H9 (cell line): ENCODE data around the gene EFNA5. TPM values are rescaled to one million over a fixed set of nuclear protein-coding genes. Genes with fewer than 3 reads are reported as not detected.

Experiments
- DNase-seq: peaks from one replicate; pipeline ENCODE4 v3.0.0-alpha.2; 2017
- H2AFZ ChIP-seq: one replicate; pipeline ENCODE4 v1.6.1; 2013; ENCODE audit warnings: mild to moderate bottlenecking, low read length, control low read depth, moderate library complexity
- H2AK5ac ChIP-seq: 2 replicates; pipeline ENCODE4 v1.6.1; 2013; ENCODE audit warnings: low read length, control low read depth, mixed read lengths; ENCODE audit not compliant: insufficient read length
- H2BK120ac ChIP-seq: one replicate; pipeline ENCODE4 v1.6.1; 2013; ENCODE audit warnings: low read depth, mild to moderate bottlenecking, low read length, control low read depth, inconsistent platforms; ENCODE audit not compliant: poor library complexity, severe bottlenecking
- H2BK12ac ChIP-seq: 2 replicates; pipeline ENCODE4 v1.6.1; 2013; ENCODE audit warnings: low read length, control low read depth, mixed read lengths, low read depth; ENCODE audit not compliant: insufficient read length
- H2BK15ac ChIP-seq: 2 replicates; pipeline ENCODE4 v1.6.1; 2013; ENCODE audit warnings: low read depth, low read length, control low read depth
- H2BK20ac ChIP-seq: one replicate; pipeline ENCODE4 v1.6.1; 2013; ENCODE audit warnings: low read depth, mild to moderate bottlenecking, low read length, control low read depth, inconsistent platforms; ENCODE audit not compliant: poor library complexity, severe bottlenecking
- H2BK5ac ChIP-seq: 2 replicates; pipeline ENCODE4 v1.6.1; 2013; ENCODE audit warnings: low read length, control low read depth, mixed read lengths; ENCODE audit not compliant: insufficient read length
- H3K14ac ChIP-seq: 2 replicates; pipeline ENCODE4 v1.6.1; 2013; ENCODE audit warnings: low read length, control low read depth; ENCODE audit not compliant: insufficient read depth
- H3K18ac ChIP-seq: 2 replicates; pipeline ENCODE4 v1.6.1; 2013; ENCODE audit warnings: low read depth, mild to moderate bottlenecking, mixed read lengths, low read length, control low read depth; ENCODE audit not compliant: insufficient read length
- H3K23ac ChIP-seq: 2 replicates; pipeline ENCODE4 v1.6.1; 2013; ENCODE audit warnings: low read length, control low read depth, mixed read lengths, low read depth; ENCODE audit not compliant: insufficient read length
- H3K23me2 ChIP-seq: 2 replicates; pipeline ENCODE4 v1.6.1; 2013; ENCODE audit warnings: low read depth, mild to moderate bottlenecking, mixed read lengths, low read length, control low read depth; ENCODE audit not compliant: insufficient read length, poor library complexity, severe bottlenecking
- H3K27ac ChIP-seq: 2 replicates; pipeline ENCODE4 v1.5.1; 2013; ENCODE audit warnings: low read length, control low read depth, mixed read lengths, low read depth; ENCODE audit not compliant: insufficient read length
- H3K27me3 ChIP-seq: 2 replicates; pipeline ENCODE4 v1.6.1; 2013; ENCODE audit warnings: low read length, control low read depth, inconsistent platforms; ENCODE audit not compliant: insufficient read depth
- H3K4ac ChIP-seq: 2 replicates; pipeline ENCODE4 v1.6.1; 2013; ENCODE audit warnings: low read depth, mild to moderate bottlenecking, control low read depth, inconsistent platforms, low read length, moderate library complexity
- H3K4me1 ChIP-seq: 2 replicates; pipeline ENCODE4 v1.6.1; 2013; ENCODE audit warnings: low read length, control low read depth, inconsistent platforms; ENCODE audit not compliant: insufficient read depth
- H3K4me2 ChIP-seq: 2 replicates; pipeline ENCODE4 v1.6.1; 2013; ENCODE audit warnings: low read length, control low read depth, mixed read lengths; ENCODE audit not compliant: insufficient read length, insufficient read depth
- H3K56ac ChIP-seq: 2 replicates; pipeline ENCODE4 v1.6.1; 2013; ENCODE audit warnings: low read depth, mild to moderate bottlenecking, mixed read lengths, low read length, control low read depth; ENCODE audit not compliant: insufficient read length
- H3K79me1 ChIP-seq: 2 replicates; pipeline ENCODE4 v1.6.1; 2013; ENCODE audit warnings: low read depth, mild to moderate bottlenecking, moderate library complexity, low read length, control low read depth, inconsistent platforms; ENCODE audit not compliant: insufficient read depth, poor library complexity, severe bottlenecking
- H3K79me2 ChIP-seq: 2 replicates; pipeline ENCODE4 v1.6.1; 2013; ENCODE audit warnings: low read length, control low read depth, inconsistent platforms; ENCODE audit not compliant: insufficient read depth
- H3K9ac ChIP-seq: 2 replicates; pipeline ENCODE4 v1.6.1; 2013; ENCODE audit warnings: low read length, control low read depth, mixed read lengths; ENCODE audit not compliant: insufficient read length; ENCODE audit errors: extremely low read depth
- H3K9me3 ChIP-seq: one replicate; pipeline ENCODE4 v1.6.1; 2013; ENCODE audit warnings: low read depth, low read length, inconsistent platforms; ENCODE audit not compliant: control insufficient read depth
- H3T11ph ChIP-seq: one replicate; pipeline ENCODE4 v1.6.1; 2013; ENCODE audit warnings: mild to moderate bottlenecking, low read length, control low read depth, inconsistent platforms
- H4K20me1 ChIP-seq: one replicate; pipeline ENCODE4 v1.6.1; 2013; ENCODE audit not compliant: control insufficient read depth, insufficient read length, insufficient read depth
- H4K5ac ChIP-seq: 2 replicates; pipeline ENCODE4 v1.6.1; 2013; ENCODE audit warnings: low read depth, mild to moderate bottlenecking, mixed read lengths, low read length, control low read depth; ENCODE audit not compliant: insufficient read length
- H4K8ac ChIP-seq: replicated peaks from 2 replicates; pipeline ENCODE4 v1.6.1; 2013; ENCODE audit warnings: low read length, control low read depth, mixed read lengths, low read depth; ENCODE audit not compliant: insufficient read length
- H4K91ac ChIP-seq: 2 replicates; pipeline ENCODE4 v1.6.1; 2013; ENCODE audit warnings: low read depth, mild to moderate bottlenecking, moderate library complexity, mixed read lengths, low read length, control low read depth; ENCODE audit not compliant: insufficient read length
- H3K27ac Mint-ChIP-seq, 3 experiments: 2 replicates in 2 of 3; 3 replicates in 1 of 3; pipeline ENCODE4 v1.8.0; 2020 to 2021; ENCODE audit warnings: mixed read lengths in 3 of 3, mild to moderate bottlenecking in 1 of 3, moderate library complexity in 1 of 3
- H3K27me3 Mint-ChIP-seq: 2 replicates; pipeline ENCODE4 v1.8.0; 2021; ENCODE audit warnings: low read depth, mild to moderate bottlenecking, moderate library complexity, mixed read lengths
- H3K36me3 Mint-ChIP-seq, 3 experiments: 2 replicates in 2 of 3; 3 replicates in 1 of 3; pipeline ENCODE4 v1.8.0; 2020 to 2021; ENCODE audit warnings: low read depth in 3 of 3, mixed read lengths in 3 of 3; ENCODE audit not compliant: insufficient read depth in 1 of 3
- H3K4me1 Mint-ChIP-seq, 2 experiments: 2 replicates each; pipeline ENCODE4 v1.8.0; 2020; ENCODE audit warnings: mixed read lengths in 2 of 2
- H3K4me3 Mint-ChIP-seq, 2 experiments: 2 replicates in 1 of 2; 3 replicates in 1 of 2; pipeline ENCODE4 v1.8.0; 2020 to 2021; ENCODE audit warnings: mild to moderate bottlenecking in 2 of 2, mixed read lengths in 2 of 2, moderate library complexity in 1 of 2
- H3K9me3 Mint-ChIP-seq, 2 experiments: 2 replicates in 1 of 2; 3 replicates in 1 of 2; pipeline ENCODE4 v1.8.0; 2020; ENCODE audit warnings: mild to moderate bottlenecking in 2 of 2, mixed read lengths in 2 of 2, moderate library complexity in 1 of 2
- CTCF ChIP-seq: fragments of 200-600 bp; sonication (generic); conservative IDR thresholded peaks from 3 replicates; pipeline ENCODE4 v1.8.0; 2021; ENCODE audit warnings: antibody characterized with exemption, mild to moderate bottlenecking
- WGBS: extraction: QIAGEN DNeasy Blood & Tissue Kit; methylation state at CpG from one replicate; pipeline ENCODE4 v1.1.7; 2013; ENCODE audit warnings: missing lambda C conversion rate, low lambda C conversion rate, mixed read lengths; ENCODE audit not compliant: insufficient read length; ENCODE audit errors: extremely low coverage; 5-methylcytosine and 5-hydroxymethylcytosine counted together
- total RNA-seq: library from RNA; stranded (reverse); gene quantifications from 2 replicates; pipeline ENCODE4 v1.2.1, GENCODE V29; 2021

EFNA5 gene
- total RNA-seq, 1 experiment from 2014 or later, result 20.4 TPM

DNA sequence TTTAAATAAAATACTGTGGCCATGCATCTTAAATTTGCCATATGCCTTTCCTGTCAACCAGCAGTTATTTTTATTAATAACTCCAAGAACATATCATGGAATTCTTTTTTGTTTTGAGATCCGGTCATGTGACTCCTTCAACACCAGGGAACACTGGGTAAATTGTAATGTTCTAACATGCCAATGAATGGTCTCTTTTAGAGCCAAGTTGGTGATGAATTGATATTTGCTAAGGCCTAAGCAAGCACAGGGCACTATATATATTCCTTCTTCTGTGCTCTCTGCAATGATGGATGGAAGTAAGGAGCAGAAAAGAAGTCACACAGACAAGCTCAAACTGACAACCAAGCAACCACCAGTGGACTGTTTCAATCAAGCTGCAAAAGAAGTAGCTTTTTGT is 124.0 kb downstream of the EFNA5 start:
- Histone ChIP-seq H2BK20ac (no peak overlapping the region), H3K9me3 (no peaks in the 10 kb centered on the region), H3K14ac (no peak overlapping the region), H2BK5ac (no peak overlapping the region), H2BK120ac (no peak overlapping the region), H3K27ac (no peak overlapping the region), H3K4ac (no peak overlapping the region), H3K4me1 (no peaks in the 10 kb centered on the region), H3K18ac (no peak overlapping the region), H3T11ph (no peak overlapping the region), H3K23me2 (peaks cover 2% of the 10 kb centered on the region), H3K79me1 (no peaks in the 10 kb centered on the region), H3K9ac (no peak overlapping the region), H3K4me2 (no peak overlapping the region), H4K5ac (no peak overlapping the region), H3K23ac (no peak overlapping the region), H2AK5ac (no peak overlapping the region), H3K27me3 (no peaks in the 10 kb centered on the region), H4K91ac (no peak overlapping the region), H2BK12ac (no peak overlapping the region), H3K79me2 (no peaks in the 10 kb centered on the region), H4K8ac (no peak overlapping the region), H3K56ac (no peak overlapping the region), H4K20me1 (no peaks in the 10 kb centered on the region), H2BK15ac (no peak overlapping the region), H2AFZ (no peak overlapping the region)
- WGBS, result no CpG with 5 or more reads among the region's 1 CpG
- H3K36me3 Mint-ChIP-seq, result no peaks in the 10 kb centered on the region
- DNase-seq, result no peak
- no peaks in the 10 kb centered on the region for H3K27me3 Mint-ChIP-seq
- H3K4me1 Mint-ChIP-seq, result peaks cover 38 to 50% of the 10 kb centered on the region in 2 experiments
- H3K27ac Mint-ChIP-seq, result no peak overlapping the region; a peak in 1 of 7 replicates
- no peak for TF ChIP-seq CTCF
- H3K9me3 Mint-ChIP-seq, result no peaks in the 10 kb centered on the region
- no peak overlapping the region for H3K4me3 Mint-ChIP-seq
